H1 (cell line): ENCODE data around the gene PLEKHB1. TPM values are rescaled to one million over a fixed set of nuclear protein-coding genes. Genes with fewer than 3 reads are reported as not detected.

Experiments
- CTCF ChIA-PET: fragments of 300-600 bp; sonication (Branson Sonifier 250); formaldehyde crosslinking; loops from one replicate; lab custom pipeline; 2021; ENCODE audit not compliant: partially characterized antibody; lab: Charles Lee
- POLR2A ChIA-PET: fragments of 300-600 bp; sonication (Branson Sonifier 250); formaldehyde crosslinking; loops from one replicate; lab custom pipeline; 2021; ENCODE audit warnings: inconsistent platforms; ENCODE audit not compliant: partially characterized antibody; lab: Charles Lee
- DNase-seq, 2 experiments: peaks; one replicate each; pipeline versions ENCODE4 v3.0.0 to v3.0.0-alpha.2; 2010 to 2022; ENCODE audit warnings: low spot score in 2 of 2, low read depth in 1 of 2, mixed read lengths in 1 of 2
- FAIRE-seq: peaks from 2 replicates; lab custom pipeline; 2011; peaks lifted over from hg19 to GRCh38; lab: Jason Lieb, UNC
- H2AFZ ChIP-seq: 2 replicates; pipeline ENCODE4 v1.8.1; 2012; ENCODE audit warnings: low read length, inconsistent platforms
- H2AK5ac ChIP-seq: 2 replicates; pipeline ENCODE4 v1.6.1; 2013; ENCODE audit warnings: low read depth, low read length
- H2BK120ac ChIP-seq: replicated peaks from 2 replicates; pipeline ENCODE3; 2013; ENCODE audit warnings: low read depth, low read length, inconsistent platforms
- H2BK12ac ChIP-seq: 2 replicates; pipeline ENCODE4 v1.6.1; 2013; ENCODE audit warnings: low read depth, low read length
- H2BK15ac ChIP-seq: 2 replicates; pipeline ENCODE4 v1.6.1; 2013; ENCODE audit warnings: low read length
- H2BK20ac ChIP-seq: 2 replicates; pipeline ENCODE4 v1.6.1; 2013; ENCODE audit warnings: low read length
- H2BK5ac ChIP-seq: 2 replicates; pipeline ENCODE4 v1.6.1; 2013; ENCODE audit warnings: low read depth, low read length
- H3K14ac ChIP-seq: 2 replicates; pipeline ENCODE4 v1.6.1; 2013; ENCODE audit warnings: inconsistent platforms; ENCODE audit not compliant: insufficient read length
- H3K18ac ChIP-seq: 2 replicates; pipeline ENCODE4 v1.6.1; 2013; ENCODE audit warnings: low read length; ENCODE audit errors: extremely low read depth
- H3K23ac ChIP-seq: 2 replicates; pipeline ENCODE4 v1.6.1; 2013; ENCODE audit warnings: inconsistent platforms; ENCODE audit not compliant: insufficient read length
- H3K23me2 ChIP-seq: 2 replicates; pipeline ENCODE4 v1.6.1; 2013; ENCODE audit warnings: low read depth, low read length
- H3K27ac ChIP-seq: 2 replicates; pipeline ENCODE4 v1.6.1; 2011; ENCODE audit warnings: low read depth, low read length, inconsistent platforms
- H3K27me3 ChIP-seq, 4 experiments: replicated peaks in 1 of 4; 1 replicate in 1 of 4; 2 replicates in 3 of 4; pipeline versions ENCODE4 v1.6.1 to v1.8.1; 2011 to 2013; ENCODE audit warnings: low read length in 3 of 4, mild to moderate bottlenecking in 3 of 4, inconsistent platforms in 2 of 4, mixed read lengths in 2 of 4, moderate library complexity in 1 of 4; ENCODE audit not compliant: control insufficient read depth in 3 of 4, insufficient read depth in 3 of 4; ENCODE audit errors: extremely low read depth in 1 of 4
- H3K36me3 ChIP-seq, 4 experiments: 2 replicates each; pipeline versions ENCODE4 v1.6.1 to v1.8.1; 2011 to 2013; ENCODE audit warnings: mild to moderate bottlenecking in 4 of 4, low read length in 3 of 4, moderate library complexity in 2 of 4, control low read depth in 1 of 4, inconsistent platforms in 1 of 4; ENCODE audit not compliant: insufficient read depth in 4 of 4, control insufficient read depth in 2 of 4
- H3K4ac ChIP-seq: replicated peaks from 2 replicates; pipeline ENCODE3; 2013; ENCODE audit warnings: low read length, low read depth, mixed read lengths, inconsistent platforms; ENCODE audit not compliant: insufficient read length
- H3K4me1 ChIP-seq, 4 experiments: replicated peaks in 1 of 4; 1 replicate in 1 of 4; 2 replicates in 3 of 4; pipeline versions ENCODE4 v1.6.1 to v1.8.1; 2011 to 2013; ENCODE audit warnings: low read length in 3 of 4, inconsistent platforms in 2 of 4, mixed read lengths in 1 of 4; ENCODE audit not compliant: insufficient read depth in 4 of 4, control insufficient read depth in 3 of 4
- H3K4me2 ChIP-seq, 2 experiments: 2 replicates each; pipeline versions ENCODE4 v1.6.1 to v1.8.1; 2011 to 2013; ENCODE audit warnings: low read depth in 2 of 2, low read length in 2 of 2, control low read depth in 1 of 2, inconsistent platforms in 1 of 2, mild to moderate bottlenecking in 1 of 2; ENCODE audit not compliant: insufficient read depth in 1 of 2
- H3K4me3 ChIP-seq, 4 experiments: fragments of 200-600, 300-600 bp in 1 of 4; sonication (generic), shearing (Covaris generic), sonication (Bioruptor Twin) in 1 of 4; 2 replicates each; pipeline versions ENCODE4 v1.5.1 to v1.8.1; 2011 to 2016; ENCODE audit warnings: low read length in 4 of 4, low read depth in 3 of 4, control low read depth in 2 of 4, inconsistent platforms in 2 of 4, mild to moderate bottlenecking in 2 of 4, mixed read lengths in 1 of 4, moderate library complexity in 1 of 4; ENCODE audit not compliant: insufficient read depth in 2 of 4; ENCODE audit errors: extremely low read depth in 1 of 4
- H3K56ac ChIP-seq: replicated peaks from 2 replicates; pipeline ENCODE3; 2013; ENCODE audit warnings: low read depth, mild to moderate bottlenecking, mixed read lengths, low read length, inconsistent platforms; ENCODE audit not compliant: insufficient read length
- H3K79me1 ChIP-seq: 2 replicates; pipeline ENCODE4 v1.6.1; 2013; ENCODE audit warnings: low read depth, low read length, control low read depth
- H3K79me2 ChIP-seq, 2 experiments: 2 replicates each; pipeline versions ENCODE4 v1.6.1 to v1.8.1; 2012 to 2013; ENCODE audit warnings: low read length in 2 of 2, mild to moderate bottlenecking in 2 of 2, inconsistent platforms in 1 of 2; ENCODE audit not compliant: insufficient read depth in 2 of 2, control insufficient read depth in 1 of 2
- H3K9ac ChIP-seq, 4 experiments: replicated peaks in 1 of 4; 1 replicate in 1 of 4; 2 replicates in 3 of 4; pipeline versions ENCODE4 v1.6.1 to v1.8.1; 2011 to 2013; ENCODE audit warnings: low read depth in 3 of 4, low read length in 3 of 4, control low read depth in 2 of 4, mild to moderate bottlenecking in 2 of 4, moderate library complexity in 2 of 4, inconsistent platforms in 1 of 4; ENCODE audit errors: extremely low read depth in 1 of 4
- H3K9me3 ChIP-seq, 2 experiments: 2 replicates each; pipeline versions ENCODE4 v1.6.1 to v1.8.1; 2012 to 2013; ENCODE audit warnings: mild to moderate bottlenecking in 2 of 2, moderate library complexity in 2 of 2, control low read depth in 1 of 2, inconsistent platforms in 1 of 2, low read depth in 1 of 2, low read length in 1 of 2, mixed read lengths in 1 of 2; ENCODE audit not compliant: insufficient read depth in 2 of 2
- H4K20me1 ChIP-seq, 2 experiments: replicated peaks in 1 of 2; 2 replicates each; pipeline versions ENCODE3 to v1.8.1; 2011 to 2013; ENCODE audit warnings: inconsistent platforms in 2 of 2, low read length in 2 of 2, mild to moderate bottlenecking in 1 of 2; ENCODE audit not compliant: insufficient read depth in 2 of 2, control insufficient read depth in 1 of 2
- H4K5ac ChIP-seq: 2 replicates; pipeline ENCODE4 v1.6.1; 2013; ENCODE audit warnings: low read length, low read depth, mixed read lengths, inconsistent platforms; ENCODE audit not compliant: insufficient read length
- H4K8ac ChIP-seq: 2 replicates; pipeline ENCODE4 v1.8.0; 2013; ENCODE audit warnings: mild to moderate bottlenecking, moderate library complexity, low read length, inconsistent platforms; ENCODE audit not compliant: insufficient read depth; ENCODE audit errors: extremely low read depth
- H4K91ac ChIP-seq: replicated peaks from 2 replicates; pipeline ENCODE3; 2013; ENCODE audit warnings: low read length, mixed read lengths, inconsistent platforms; ENCODE audit not compliant: insufficient read length
- JUND ChIP-seq: IDR thresholded peaks from 2 replicates; pipeline ENCODE4 v1.6.1; 2011; ENCODE audit warnings: mild to moderate bottlenecking, improper control_type of control experiment, low read length
- WGBS, 2 experiments: shearing (Covaris generic) in 1 of 2; methylation state at CpG; one replicate each; pipeline versions ENCODE4 v1.1.6 to v1.1.7; 2013 to 2015; ENCODE audit warnings: low lambda C conversion rate in 2 of 2, mixed read lengths in 2 of 2, inconsistent platforms in 1 of 2, low coverage in 1 of 2, missing lambda C conversion rate in 1 of 2; ENCODE audit not compliant: insufficient replicate concordance in 2 of 2, insufficient coverage in 1 of 2, insufficient read length in 1 of 2; ENCODE audit errors: extremely low coverage in 1 of 2, missing lambda C conversion rate in 1 of 2; 5-methylcytosine and 5-hydroxymethylcytosine counted together
- polyA plus RNA-seq, 7 experiments: library from polyadenylated mRNA; depleted of rRNA in 3 of 7; stranded (reverse) in 5 of 7; unstranded in 2 of 7; fragments of >200 nt in 5 of 7; fragments of 200-250 nt in 2 of 7; gene quantifications; 1 replicate in 5 of 7; 2 replicates in 1 of 7; 4 replicates in 1 of 7; pipeline versions ENCODE4 v1.2.1 to v1.2.3, GENCODE V29; 2011 to 2013; ENCODE audit warnings: missing spikeins in 2 of 7, mixed read lengths in 2 of 7
- total RNA-seq: library from RNA; stranded (reverse); fragmentation: NEBNext Ultra II Directional; extraction: Animal tissue kit (Norgen Biotek cat#: 25700); gene quantifications from 2 replicates; pipeline ENCODE4 v1.2.1, GENCODE V29; 2021
- TF ChIP-seq, protein P1 (sequence below), 3 experiments: IDR thresholded peaks; 1 replicate in 2 of 3; 2 replicates in 1 of 3; pipeline versions ENCODE4 v1.5.1 to v1.6.1; 2011; ENCODE audit warnings: low read length in 3 of 3, mild to moderate bottlenecking in 3 of 3, inconsistent platforms in 2 of 3, low read depth in 1 of 3, moderate library complexity in 1 of 3; ENCODE audit not compliant: insufficient read depth in 1 of 3; ENCODE audit errors: control extremely low read depth in 1 of 3

PLEKHB1 gene
- total and polyA plus RNA-seq, 2 of the 8 experiments (the other 6 are each of a cell fraction or from before 2014, with no cell fraction given), result 14.8 to 24.5 TPM

DNA sequence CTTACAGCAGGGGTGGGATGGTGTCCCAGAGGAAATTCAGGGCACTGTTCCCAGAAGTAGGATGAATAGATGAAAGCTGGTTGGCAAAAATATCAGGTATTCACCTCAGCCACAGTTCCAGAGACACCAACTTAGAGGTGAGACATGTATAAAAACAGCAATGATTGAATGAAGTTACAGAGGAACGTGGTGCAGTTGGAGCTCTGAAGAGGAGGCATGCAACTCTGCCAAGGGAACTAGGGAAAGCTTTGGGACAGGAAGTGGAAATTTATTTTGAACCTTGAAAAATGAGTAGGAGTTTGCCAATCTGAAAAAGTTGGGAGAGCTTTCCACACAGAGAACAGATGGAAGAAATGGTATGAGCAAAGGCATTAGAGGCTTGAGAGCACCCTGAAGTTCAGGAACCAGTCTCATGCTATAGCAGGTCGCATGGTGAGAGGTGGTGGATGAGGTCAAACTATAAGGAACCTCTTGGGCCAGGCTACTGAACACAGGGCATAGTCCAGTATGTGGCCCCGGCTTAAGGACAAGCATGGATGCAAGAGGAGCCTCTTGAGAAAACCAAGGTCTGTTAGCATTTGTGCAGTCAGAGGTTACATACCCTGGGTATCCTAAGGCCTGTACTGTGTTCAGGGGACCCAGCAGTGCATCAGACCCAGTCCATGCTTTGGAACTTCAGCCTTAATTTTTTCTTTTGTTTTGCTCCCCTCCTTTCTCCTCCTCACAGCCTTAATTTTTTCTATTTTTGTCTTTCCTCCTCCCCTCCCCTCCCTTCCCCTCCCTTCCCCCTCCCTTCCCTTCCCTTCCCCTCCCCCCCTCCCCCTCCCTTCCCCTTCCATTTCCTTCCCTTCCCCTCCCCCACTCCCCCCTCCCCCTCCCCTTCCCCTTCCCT, 17.5 kb downstream of the PLEKHB1 start:
- no peaks in the 10 kb centered on the region for H3K9me3 ChIP-seq
- H2BK12ac ChIP-seq, result no peak overlapping the region
- no peak overlapping the region for H4K5ac ChIP-seq
- H2BK120ac ChIP-seq, result no peak overlapping the region
- no peak overlapping the region for H2BK20ac ChIP-seq
- no peak overlapping the region for H2AFZ ChIP-seq
- H2BK5ac ChIP-seq, result no peak overlapping the region
- H4K8ac ChIP-seq, result no peak overlapping the region
- no peak overlapping the region for H3K4ac ChIP-seq
- no peak overlapping the region for H3K23ac ChIP-seq
- no peak overlapping the region for H3K27ac ChIP-seq
- CTCF ChIA-PET, result interaction anchor here (0.6 to 30.1 kb wide), 13 partner anchors 7 to 313 kb away, joined by 3 to 653 read pairs (median 14); partner anchors contain the start of gene PLEKHB1
- H3K4me3 ChIP-seq, result no peak overlapping the region
- no peak overlapping the region for H3K18ac ChIP-seq
- peaks cover 0 to 7% (median 3%) of the 10 kb centered on the region in 4 experiments; a peak in 5 of 7 replicates for H3K4me1 ChIP-seq
- no peaks in the 10 kb centered on the region for H3K79me1 ChIP-seq
- TF ChIP-seq, protein P1, sequence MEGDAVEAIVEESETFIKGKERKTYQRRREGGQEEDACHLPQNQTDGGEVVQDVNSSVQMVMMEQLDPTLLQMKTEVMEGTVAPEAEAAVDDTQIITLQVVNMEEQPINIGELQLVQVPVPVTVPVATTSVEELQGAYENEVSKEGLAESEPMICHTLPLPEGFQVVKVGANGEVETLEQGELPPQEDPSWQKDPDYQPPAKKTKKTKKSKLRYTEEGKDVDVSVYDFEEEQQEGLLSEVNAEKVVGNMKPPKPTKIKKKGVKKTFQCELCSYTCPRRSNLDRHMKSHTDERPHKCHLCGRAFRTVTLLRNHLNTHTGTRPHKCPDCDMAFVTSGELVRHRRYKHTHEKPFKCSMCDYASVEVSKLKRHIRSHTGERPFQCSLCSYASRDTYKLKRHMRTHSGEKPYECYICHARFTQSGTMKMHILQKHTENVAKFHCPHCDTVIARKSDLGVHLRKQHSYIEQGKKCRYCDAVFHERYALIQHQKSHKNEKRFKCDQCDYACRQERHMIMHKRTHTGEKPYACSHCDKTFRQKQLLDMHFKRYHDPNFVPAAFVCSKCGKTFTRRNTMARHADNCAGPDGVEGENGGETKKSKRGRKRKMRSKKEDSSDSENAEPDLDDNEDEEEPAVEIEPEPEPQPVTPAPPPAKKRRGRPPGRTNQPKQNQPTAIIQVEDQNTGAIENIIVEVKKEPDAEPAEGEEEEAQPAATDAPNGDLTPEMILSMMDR (IDR thresholded peaks at IDR 0.05; ENCODE audit: control extremely low read depth in 1 of 3, insufficient read depth in 1 of 3, low read depth in 1 of 3, low read length in 3 of 3), result 0 out of 4 replicates have a peak, but pooled peaks of 1 of the 3 experiments have one; percentile 1
- no peak for TF ChIP-seq JUND
- TF ChIP-seq, all 59 proteins: peak for 1
- peaks cover 2% of the 10 kb centered on the region; the same call in 1 of the 2 replicates for H3K23me2 ChIP-seq
- no peak overlapping the region for H3K4me2 ChIP-seq
- no peak for FAIRE-seq
- POLR2A ChIA-PET, result interaction anchor here (0.7 to 2.3 kb wide), 2 partner anchors 8 to 121 kb away, joined by 3 to 5 read pairs; no protein-coding TSS in a partner anchor
- peaks cover 0 to 19% (median 14%) of the 10 kb centered on the region in 4 experiments; a peak in 4 of 7 replicates for H3K27me3 ChIP-seq
- H2AK5ac ChIP-seq, result no peak overlapping the region
- H3K56ac ChIP-seq, result no peak overlapping the region
- H2BK15ac ChIP-seq, result no peak overlapping the region; the same call in 1 of the 2 replicates
- H4K91ac ChIP-seq, result no peak overlapping the region
- no peaks in the 10 kb centered on the region for H3K79me2 ChIP-seq
- no peaks in the 10 kb centered on the region for H3K36me3 ChIP-seq
- 85% methylated on average over 3 of the region's 3 CpGs; no CpG with 5 or more reads in 1 of the 2 experiments for WGBS, 2 experiments
- H4K20me1 ChIP-seq, result no peaks in the 10 kb centered on the region
- no peak overlapping the region for H3K9ac ChIP-seq
- no peak for DNase-seq
- no peak overlapping the region for H3K14ac ChIP-seq
